Effector CD4-positive, alpha-beta T cell (primary cell): ENCODE results near the gene NAT8.
"Not testable (repeated sequence)": the region's sequence is repeated elsewhere in the genome, so short reads cannot be mapped to it uniquely, and the experiment has no call there.

ENCODE experiments used
- DNase-seq: peaks from one replicate; pipeline ENCODE4 v3.0.0-alpha.2; 2020

The NAT8 gene

GRCh38 chr2:73630662-73631266 lies 11.5 kb downstream of the NAT8 start:
- not testable (repeated sequence) for DNase-seq

- not testable (repeated sequence) for DNase-seq
Observed at GRCh38 chr2:73628493-73628892, 13.7 kb downstream of the NAT8 start.

- DNase-seq, result not testable (repeated sequence)
Observed at GRCh38 chr2:73626237-73626636, 16.0 kb downstream of the NAT8 start.

GRCh38 chr2:73624625-73625024 lies 17.6 kb downstream of the NAT8 start:
- DNase-seq, result not testable (repeated sequence)

- not testable (repeated sequence) for DNase-seq
Observed at GRCh38 chr2:73624036-73624435, 18.2 kb downstream of the NAT8 start.

- DNase-seq, result not testable (repeated sequence)
Observed at GRCh38 chr2:73619925-73620324, 22.3 kb downstream of the NAT8 start.

GRCh38 chr2:73614997-73615396 lies 27.2 kb downstream of the NAT8 start:
- no peak for DNase-seq

GRCh38 chr2:73614105-73614504 lies 28.1 kb downstream of the NAT8 start:
- DNase-seq, result no peak

GRCh38 chr2:73611867-73612266 lies 30.4 kb downstream of the NAT8 start:
- DNase-seq, result no peak

- DNase-seq, result no peak
Observed at GRCh38 chr2:73611193-73611592, 31.0 kb downstream of the NAT8 start.

- no peak for DNase-seq
Observed at GRCh38 chr2:73610111-73610510, 32.1 kb downstream of the NAT8 start.

- DNase-seq, result not testable (repeated sequence)
Observed at GRCh38 chr2:73604589-73604988, 37.6 kb downstream of the NAT8 start.

- DNase-seq, result not testable (repeated sequence)
Observed at GRCh38 chr2:73603099-73603588, 39.1 kb downstream of the NAT8 start.

GRCh38 chr2:73601780-73602179 lies 40.4 kb downstream of the NAT8 start:
- DNase-seq, result no peak

- DNase-seq, result no peak
Observed at GRCh38 chr2:73594251-73594650, 48.0 kb downstream of the NAT8 start.

- no peak for DNase-seq
Observed at GRCh38 chr2:73593680-73594079, 48.5 kb downstream of the NAT8 start.
